ENCODE data around the gene LIPK.
A peak's percentile ranks its signal among the peaks of the same experiment; 100 is the strongest.
"Not testable (repeated sequence)": the region's sequence is repeated elsewhere in the genome, so short reads cannot be mapped to it uniquely, and the experiment has no call there.

The LIPK gene

GRCh38 chr10:88715517-88715916, 9.5 kb downstream of the LIPK start:
- DNase-seq (ENCODE audit: low read depth), result no peak

- no peak for DNase-seq (ENCODE audit: low read depth)
Measured at GRCh38 chr10:88721392-88721791, 15.3 kb downstream of the LIPK start.

GRCh38 chr10:88725798-88726197, 19.7 kb downstream of the LIPK start:
- DNase-seq (ENCODE audit: low read depth), result no peak

GRCh38 chr10:88728107-88728763, 22.2 kb downstream of the LIPK start:
- no peak for DNase-seq (ENCODE audit: low read depth)

- no peak for DNase-seq (ENCODE audit: low read depth)
Measured at GRCh38 chr10:88730864-88731263, 24.8 kb downstream of the LIPK start.

- no peak for DNase-seq (ENCODE audit: low read depth)
Measured at GRCh38 chr10:88731296-88731695, 25.2 kb downstream of the LIPK start.

- no peak for DNase-seq (ENCODE audit: low read depth)
Measured at GRCh38 chr10:88733215-88733614, 27.2 kb downstream of the LIPK start.

GRCh38 chr10:88735661-88736060, 29.6 kb downstream of the LIPK start:
- no peak for DNase-seq (ENCODE audit: low read depth)

- not testable (repeated sequence) for DNase-seq (ENCODE audit: low read depth)
Measured at GRCh38 chr10:88741921-88742320, 35.9 kb downstream of the LIPK start.

- no peak for DNase-seq (ENCODE audit: low read depth)
Measured at GRCh38 chr10:88742448-88742847, 36.4 kb downstream of the LIPK start.

GRCh38 chr10:88744002-88744401, 38.0 kb downstream of the LIPK start:
- no peak for DNase-seq (ENCODE audit: low read depth)

GRCh38 chr10:88745633-88746032, 39.6 kb downstream of the LIPK start:
- no peak for DNase-seq (ENCODE audit: low read depth)

GRCh38 chr10:88754287-88754686, 48.2 kb downstream of the LIPK start:
- DNase-seq (ENCODE audit: low read depth), result peak; percentile 70

GRCh38 chr10:88755753-88756152, 49.7 kb downstream of the LIPK start:
- no peak for DNase-seq (ENCODE audit: low read depth)

GRCh38 chr10:88756660-88757059, 50.6 kb downstream of the LIPK start:
- DNase-seq (ENCODE audit: low read depth), result no peak

GRCh38 chr10:88759366-88760101, 53.5 kb downstream of the LIPK start, which contains the start of gene LIPN:
LIPN (plus strand) TSS chr10:88760020; CDS start chr10:88761406, 1,386 bp downstream.
- DNase-seq (ENCODE audit: low read depth), result no peak

- DNase-seq (ENCODE audit: low read depth), result no peak
Measured at GRCh38 chr10:88762906-88763305, 56.9 kb downstream of the LIPK start.

GRCh38 chr10:88763441-88763840, 57.4 kb downstream of the LIPK start:
- DNase-seq (ENCODE audit: low read depth), result no peak

- DNase-seq (ENCODE audit: low read depth), result no peak
Measured at GRCh38 chr10:88764110-88764509, 58.1 kb downstream of the LIPK start.

GRCh38 chr10:88765816-88766215, 59.8 kb downstream of the LIPK start:
- DNase-seq (ENCODE audit: low read depth), result no peak

- DNase-seq (ENCODE audit: low read depth), result no peak
Measured at GRCh38 chr10:88769384-88769783, 63.3 kb downstream of the LIPK start.

GRCh38 chr10:88781206-88781605, 75.2 kb downstream of the LIPK start:
- no peak for DNase-seq (ENCODE audit: low read depth)

GRCh38 chr10:88782222-88782621, 76.2 kb downstream of the LIPK start:
- no peak for DNase-seq (ENCODE audit: low read depth)

- no peak for DNase-seq (ENCODE audit: low read depth)
Measured at GRCh38 chr10:88783724-88784123, 77.7 kb downstream of the LIPK start.
